ENCODE data around the gene TAF11L13.
"Not testable (repeated sequence)": the region's sequence is repeated elsewhere in the genome, so short reads cannot be mapped to it uniquely, and the experiment has no call there.

Gene TAF11L13

DNA sequence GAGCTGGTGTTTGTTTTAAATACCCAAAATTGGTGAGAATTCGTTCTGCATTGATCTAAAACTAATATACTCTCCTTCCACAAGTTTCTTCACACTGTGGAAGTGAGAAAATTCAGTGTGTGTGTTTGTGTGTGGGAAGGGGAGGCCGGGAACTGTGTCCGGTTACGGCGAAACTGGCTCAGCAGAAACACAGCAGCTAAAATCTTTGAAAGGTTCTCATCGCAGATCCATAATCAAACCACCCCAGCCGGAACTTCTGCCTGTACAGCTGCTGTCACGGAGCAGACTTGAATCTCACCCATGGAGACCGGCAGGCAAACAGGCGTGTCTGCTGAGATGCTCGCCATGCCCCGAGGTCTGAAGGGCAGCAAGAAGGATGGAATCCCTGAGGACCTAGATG, at the start of gene TAF11L13:
Gene TAF11L13 (plus strand): TSS at position 301 of the 400 bp plus-strand sequence.
- not testable (repeated sequence) for DNase-seq

GRCh38 chr5:17585658-17586057, 46.2 kb upstream of the TAF11L13 start, which contains the start of gene TAF11L7:
TSS of gene TAF11L7 (minus strand) at chr5:17585758.
- DNase-seq: not testable (repeated sequence)

- DNase-seq: not testable (repeated sequence)
Observed at GRCh38 chr5:17590860-17591259, 41.0 kb upstream of the TAF11L13 start, which contains the start of gene TAF11L8. TSS of gene TAF11L8 (minus strand) at chr5:17590960.

DNA sequence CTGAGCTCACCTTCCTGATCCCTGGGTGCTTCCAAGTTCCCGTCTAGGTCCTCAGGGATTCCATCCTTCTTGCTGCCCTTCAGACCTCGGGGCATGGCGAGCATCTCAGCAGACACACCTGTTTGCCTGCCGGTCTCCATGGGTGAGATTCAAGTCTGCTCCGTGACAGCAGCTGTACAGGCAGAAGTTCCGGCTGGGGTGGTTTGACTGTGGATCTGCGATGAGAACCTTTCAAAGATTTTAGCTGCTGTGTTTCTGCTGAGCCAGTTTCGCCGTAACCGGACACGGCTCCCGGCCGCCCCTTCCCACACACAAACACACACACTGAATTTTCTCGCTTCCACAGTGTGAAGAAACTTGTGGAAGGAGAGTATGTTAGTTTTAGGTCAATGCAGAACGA, 37.6 kb upstream of the TAF11L13 start, which contains the start of gene TAF11L9:
Gene TAF11L9 (minus strand): TSS at position 140 of the 400 bp plus-strand sequence.
- not testable (repeated sequence) for DNase-seq

- not testable (repeated sequence) for DNase-seq
Observed at GRCh38 chr5:17597728-17598127, 34.2 kb upstream of the TAF11L13 start, which contains the start of gene TAF11L10. TSS of gene TAF11L10 (minus strand) at chr5:17597828.

GRCh38 chr5:17603880-17604279, 28.0 kb upstream of the TAF11L13 start, which contains the start of gene TAF11L11:
TSS of gene TAF11L11 (plus strand) at chr5:17604183.
- not testable (repeated sequence) for DNase-seq

DNA sequence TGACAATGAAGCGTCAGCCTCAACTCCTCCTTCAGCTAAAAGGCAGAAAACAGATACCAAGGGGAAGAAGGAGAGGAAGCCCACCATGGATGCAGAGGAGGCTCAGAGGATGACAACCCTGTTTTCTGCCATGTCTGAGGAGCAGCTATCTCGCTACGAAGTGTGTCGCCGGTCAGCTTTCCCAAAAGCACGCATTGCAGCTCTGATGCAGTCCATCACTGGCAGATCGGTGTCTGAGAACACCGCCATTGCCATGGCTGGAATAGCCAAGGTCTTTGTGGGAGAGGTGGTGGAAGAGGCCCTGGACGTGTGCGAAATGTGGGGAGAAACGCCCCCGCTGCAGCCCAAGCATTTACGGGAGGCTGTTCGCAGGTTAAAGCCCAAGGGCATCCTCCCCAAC, 26.9 kb upstream of the TAF11L13 start:
- DNase-seq: no peak

DNA sequence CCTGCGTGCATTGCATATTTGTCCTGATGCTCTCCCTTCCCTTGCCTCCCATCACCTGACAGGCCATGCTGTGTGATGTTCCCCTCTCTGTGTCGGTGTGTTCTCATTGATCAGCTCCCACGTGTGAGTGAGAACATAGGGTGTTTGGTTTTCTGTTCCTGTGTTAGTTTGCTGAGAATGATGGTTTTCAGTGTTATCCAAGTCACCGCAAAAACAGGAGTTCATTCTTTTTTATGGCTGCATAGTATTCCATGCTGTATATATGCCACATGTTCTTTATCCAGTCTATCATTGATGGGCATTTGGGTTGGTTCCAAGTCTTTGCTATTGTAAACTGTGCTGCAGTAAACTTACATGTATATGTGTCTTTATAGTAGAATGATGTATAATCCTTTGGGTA, 24.4 kb upstream of the TAF11L13 start:
- DNase-seq: not testable (repeated sequence)

- not testable (repeated sequence) for DNase-seq
Observed at GRCh38 chr5:17610092-17610491, 21.8 kb upstream of the TAF11L13 start, which contains the start of gene TAF11L12. TSS of gene TAF11L12 (plus strand) at chr5:17610392.

GRCh38 chr5:17614872-17615605, 16.8 kb upstream of the TAF11L13 start:
- no peak for DNase-seq

DNA sequence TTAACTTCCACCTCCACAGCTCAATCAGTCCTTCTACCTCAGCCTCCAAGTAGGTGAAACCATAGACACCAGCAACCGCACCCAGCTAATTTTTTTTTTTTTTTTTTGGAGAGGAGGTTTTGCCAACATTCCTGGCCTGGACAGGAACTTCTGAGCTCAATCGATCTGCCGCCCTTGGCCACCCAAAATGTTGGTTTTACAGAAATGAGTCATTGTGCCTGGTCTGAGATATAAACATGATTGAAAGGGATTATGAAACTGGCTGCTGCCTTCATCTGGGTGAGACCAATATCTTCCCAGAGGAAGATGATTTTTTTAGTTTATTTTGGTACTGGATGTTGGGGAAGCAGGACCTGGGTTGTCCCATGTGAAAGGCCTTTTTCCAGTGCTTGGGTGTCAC, 12.5 kb upstream of the TAF11L13 start:
- DNase-seq: no peak

GRCh38 chr5:17620627-17621026, 11.3 kb upstream of the TAF11L13 start:
- no peak for DNase-seq

DNA sequence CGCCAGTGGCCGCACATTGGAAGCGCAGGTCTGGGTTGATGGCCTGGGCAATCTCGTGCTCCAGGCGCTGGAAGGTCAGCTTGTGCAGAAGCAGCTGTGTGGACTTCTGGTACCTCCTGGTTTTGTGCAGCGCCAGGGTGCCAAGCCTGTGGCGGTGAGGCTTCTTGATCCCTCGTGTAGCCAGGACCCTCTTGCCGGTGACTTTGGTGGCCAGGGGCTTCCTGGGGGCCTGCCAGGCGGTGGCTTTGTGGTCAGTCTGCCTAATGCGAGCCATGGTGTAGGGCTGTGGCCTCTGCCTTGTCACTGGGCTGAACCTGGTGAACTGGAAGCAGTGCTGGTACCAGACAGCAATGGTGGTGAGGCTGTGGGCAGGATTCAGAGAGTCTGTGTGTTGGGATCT, 6.2 kb upstream of the TAF11L13 start:
- no peak for DNase-seq

GRCh38 chr5:17634160-17634559, 2.3 kb downstream of the TAF11L13 start, which contains the start of gene TAF11L14:
TSS of gene TAF11L14 (plus strand) at chr5:17634460.
- DNase-seq: no peak

DNA sequence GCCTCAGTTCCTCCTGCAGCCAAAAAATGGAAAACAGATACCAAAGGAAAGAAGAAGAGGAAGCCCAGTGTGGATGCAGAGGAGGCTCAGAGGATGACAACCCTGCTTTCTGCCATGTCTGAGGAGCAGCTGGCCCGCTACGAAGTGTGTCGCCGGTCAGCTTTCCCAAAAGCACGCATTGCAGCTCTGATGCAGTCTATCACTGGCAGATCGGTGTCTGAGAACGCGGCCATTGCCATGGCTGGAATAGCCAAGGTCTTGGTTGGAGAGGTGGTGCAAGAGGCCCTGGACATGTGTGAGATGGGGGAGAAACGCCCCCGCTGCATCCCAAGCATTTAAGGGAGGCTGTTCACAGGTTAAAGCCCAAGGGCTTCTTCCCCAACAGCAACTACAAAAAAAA, 17.3 kb downstream of the TAF11L13 start:
- not testable (repeated sequence) for DNase-seq

GRCh38 chr5:17655201-17655759, 23.4 kb downstream of the TAF11L13 start:
- not testable (repeated sequence) for DNase-seq

GRCh38 chr5:17655921-17656320, 24.0 kb downstream of the TAF11L13 start:
- no peak for DNase-seq

- no peak for DNase-seq
Observed at GRCh38 chr5:17663182-17663581, 31.3 kb downstream of the TAF11L13 start.

GRCh38 chr5:17665836-17666235, 33.9 kb downstream of the TAF11L13 start:
- no peak for DNase-seq

DNA sequence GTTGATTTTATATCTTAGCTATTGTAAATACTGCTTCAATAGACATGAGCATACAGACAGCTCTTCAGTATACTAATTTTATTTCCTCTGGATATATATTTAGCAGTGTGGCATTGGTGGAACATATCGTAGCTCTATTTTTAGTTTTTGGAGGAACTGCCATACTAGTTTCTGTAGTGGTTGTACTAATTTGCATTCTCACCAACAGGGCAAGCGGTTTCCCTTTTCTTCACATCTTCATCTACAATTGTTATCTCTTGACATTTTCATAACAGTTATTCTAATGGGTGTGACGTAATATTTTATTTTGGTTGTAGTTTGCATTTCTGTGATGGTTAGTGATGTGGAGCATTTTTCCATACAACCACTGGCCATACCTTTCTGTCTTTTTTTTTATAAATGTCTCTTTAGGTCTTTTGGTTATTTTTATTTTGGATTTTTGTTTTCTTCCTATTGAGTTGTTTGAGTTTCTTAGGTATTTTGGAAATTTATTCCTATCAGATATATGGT, 34.9 kb downstream of the TAF11L13 start:
- no peak for DNase-seq

DNA sequence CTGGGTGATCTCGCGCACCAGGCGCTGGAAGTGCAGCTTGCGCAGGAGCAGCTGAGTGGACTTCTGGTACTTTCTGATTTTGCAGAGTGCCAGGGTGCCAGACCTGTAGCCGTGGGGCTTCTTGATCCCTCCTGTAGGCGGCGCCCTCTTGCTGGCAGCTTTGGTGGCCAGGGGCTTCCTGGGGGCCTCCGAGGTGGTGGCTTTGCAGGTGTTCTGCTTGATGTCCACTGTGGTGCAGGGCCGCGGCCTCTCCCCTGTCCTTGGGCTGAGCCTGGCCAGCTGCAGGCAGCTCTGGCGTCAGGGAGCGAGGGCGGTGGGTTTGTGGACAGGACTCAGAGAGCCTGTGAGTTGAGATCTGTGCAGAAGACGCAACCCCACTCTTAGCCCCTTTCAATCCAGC, 38.5 kb downstream of the TAF11L13 start:
- no peak for DNase-seq

GRCh38 chr5:17678751-17679324, 47.0 kb downstream of the TAF11L13 start:
- no peak for DNase-seq

GRCh38 chr5:17679597-17680203, 47.8 kb downstream of the TAF11L13 start:
- no peak for DNase-seq
